Fibroblast of lung (primary cell): ENCODE data around the gene FSTL4. TPM values are rescaled to one million over a fixed set of nuclear protein-coding genes. Genes with fewer than 3 reads are reported as not detected.

Source experiments
- DNase-seq, 2 donors: peaks; one replicate each; pipeline versions ENCODE4 v3.0.0 to v3.0.0-alpha.2; 2010; ENCODE audit warnings: low read depth in 2 of 2
- H2AFZ ChIP-seq: 2 replicates; pipeline ENCODE4 v1.5.1; 2012; ENCODE audit warnings: low read length, control low read depth, inconsistent platforms
- H3K27ac ChIP-seq: 2 replicates; pipeline ENCODE4 v1.5.1; 2011; ENCODE audit warnings: low read length, control low read depth; ENCODE audit not compliant: insufficient read depth
- H3K27me3 ChIP-seq: 2 replicates; pipeline ENCODE4 v1.5.1; 2011; ENCODE audit warnings: mild to moderate bottlenecking, low read length; ENCODE audit not compliant: control insufficient read depth, insufficient read depth
- H3K36me3 ChIP-seq: 2 replicates; pipeline ENCODE4 v1.5.1; 2011; ENCODE audit warnings: low read length; ENCODE audit not compliant: control insufficient read depth, insufficient read depth
- H3K4me1 ChIP-seq: 2 replicates; pipeline ENCODE4 v1.5.1; 2011; ENCODE audit warnings: low read length; ENCODE audit not compliant: control insufficient read depth, insufficient read depth; ENCODE audit errors: extremely low read depth
- H3K4me2 ChIP-seq: 2 replicates; pipeline ENCODE4 v1.5.1; 2011; ENCODE audit warnings: low read length, control low read depth; ENCODE audit not compliant: insufficient read depth; ENCODE audit errors: extremely low read depth
- H3K4me3 ChIP-seq, 4 experiments: fragments of 200-600 bp in 1 of 4; sonication (generic) in 1 of 4; replicated peaks in 1 of 4; 2 replicates each; pipeline ENCODE4 v1.5.1; 2011 to 2016; ENCODE audit warnings: low read length in 4 of 4, low read depth in 3 of 4, mild to moderate bottlenecking in 3 of 4, control low read depth in 2 of 4, inconsistent platforms in 1 of 4, mixed read lengths in 1 of 4; ENCODE audit not compliant: insufficient read depth in 1 of 4; ENCODE audit errors: control extremely low read depth in 1 of 4
- H3K79me2 ChIP-seq: 2 replicates; pipeline ENCODE4 v1.5.1; 2012; ENCODE audit warnings: mild to moderate bottlenecking, low read length, inconsistent platforms; ENCODE audit not compliant: control insufficient read depth, insufficient read depth
- H3K9ac ChIP-seq: 2 replicates; pipeline ENCODE4 v1.5.1; 2011; ENCODE audit warnings: mild to moderate bottlenecking, low read length, control low read depth; ENCODE audit not compliant: insufficient read depth
- H3K9me3 ChIP-seq: 2 replicates; pipeline ENCODE4 v1.5.1; 2012; ENCODE audit warnings: low read depth, low read length; ENCODE audit not compliant: control insufficient read depth, insufficient read depth
- H4K20me1 ChIP-seq: 2 replicates; pipeline ENCODE4 v1.5.1; 2011; ENCODE audit warnings: low read length; ENCODE audit not compliant: control insufficient read depth, insufficient read depth; ENCODE audit errors: extremely low read depth
- EZH2 ChIP-seq: IDR thresholded peaks from 2 replicates; pipeline ENCODE4 v1.5.1; 2012; ENCODE audit warnings: low read length, control low read depth, mild to moderate bottlenecking; ENCODE audit errors: missing control alignments
- polyA plus RNA-seq, 2 donors: library from polyadenylated mRNA; depleted of rRNA in 1 of 2; stranded (reverse) in 1 of 2; unstranded in 1 of 2; fragments of >200 nt; gene quantifications; 2 replicates each; pipeline ENCODE4 v1.2.1, GENCODE V29; 2011 to 2012; ENCODE audit warnings: missing spikeins in 1 of 2
- total RNA-seq: library from RNA; depleted of rRNA; stranded (reverse); fragments of >200 nt; gene quantifications from 2 replicates; pipeline ENCODE4 v1.2.1, GENCODE V29; 2014
- TF ChIP-seq, protein P1 (sequence below), 2 donors: IDR thresholded peaks in 1 of 2; conservative IDR thresholded peaks in 1 of 2; 1 replicate in 1 of 2; 2 replicates in 1 of 2; pipeline ENCODE4 v1.5.1; 2011 to 2012; ENCODE audit warnings: low read length in 2 of 2, control low read depth in 1 of 2, inconsistent platforms in 1 of 2, low read depth in 1 of 2, mild to moderate bottlenecking in 1 of 2

Gene FSTL4
- total and polyA plus RNA-seq, 2 donors (not counting 1 experiment from before 2014, with no cell fraction given), result 0.17 to 0.33 TPM

DNA sequence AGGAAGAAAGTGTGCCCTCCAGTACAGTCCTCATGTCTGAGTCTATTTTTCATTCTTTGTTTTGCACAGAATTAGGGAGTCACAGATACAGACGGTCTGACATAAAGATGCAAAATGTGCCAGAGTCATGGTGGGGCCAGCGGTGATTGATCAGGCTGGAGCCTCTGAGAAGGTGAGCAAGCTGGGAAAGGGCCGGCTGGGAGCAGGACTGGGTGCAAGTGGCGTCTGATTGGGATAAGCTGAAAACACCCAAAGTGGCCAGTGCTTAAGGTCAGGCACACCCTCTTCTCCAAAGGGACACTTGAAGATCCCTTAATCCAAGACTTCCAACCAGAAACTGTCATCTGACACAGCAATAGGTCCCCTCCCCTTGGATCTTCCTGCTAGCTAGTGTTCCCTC lies 32.6 kb downstream of the FSTL4 start:
- Histone ChIP-seq H3K36me3 (no peaks in the 10 kb centered on the region), H3K9me3 (no peaks in the 10 kb centered on the region), H2AFZ (no peak overlapping the region), H3K4me2 (no peak overlapping the region), H3K9ac (no peak overlapping the region), H3K4me1 (no peaks in the 10 kb centered on the region), H3K79me2 (no peaks in the 10 kb centered on the region), H4K20me1 (no peaks in the 10 kb centered on the region), H3K27ac (no peak overlapping the region), H3K4me3 (no peak overlapping the region), H3K27me3 (no peaks in the 10 kb centered on the region)
- DNase-seq, result no peak
- TF ChIP-seq, protein P1, sequence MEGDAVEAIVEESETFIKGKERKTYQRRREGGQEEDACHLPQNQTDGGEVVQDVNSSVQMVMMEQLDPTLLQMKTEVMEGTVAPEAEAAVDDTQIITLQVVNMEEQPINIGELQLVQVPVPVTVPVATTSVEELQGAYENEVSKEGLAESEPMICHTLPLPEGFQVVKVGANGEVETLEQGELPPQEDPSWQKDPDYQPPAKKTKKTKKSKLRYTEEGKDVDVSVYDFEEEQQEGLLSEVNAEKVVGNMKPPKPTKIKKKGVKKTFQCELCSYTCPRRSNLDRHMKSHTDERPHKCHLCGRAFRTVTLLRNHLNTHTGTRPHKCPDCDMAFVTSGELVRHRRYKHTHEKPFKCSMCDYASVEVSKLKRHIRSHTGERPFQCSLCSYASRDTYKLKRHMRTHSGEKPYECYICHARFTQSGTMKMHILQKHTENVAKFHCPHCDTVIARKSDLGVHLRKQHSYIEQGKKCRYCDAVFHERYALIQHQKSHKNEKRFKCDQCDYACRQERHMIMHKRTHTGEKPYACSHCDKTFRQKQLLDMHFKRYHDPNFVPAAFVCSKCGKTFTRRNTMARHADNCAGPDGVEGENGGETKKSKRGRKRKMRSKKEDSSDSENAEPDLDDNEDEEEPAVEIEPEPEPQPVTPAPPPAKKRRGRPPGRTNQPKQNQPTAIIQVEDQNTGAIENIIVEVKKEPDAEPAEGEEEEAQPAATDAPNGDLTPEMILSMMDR (conservative IDR thresholded peaks at IDR 0.05 in 1 of 2, IDR thresholded peaks at IDR 0.05 in 1 of 2; ENCODE audit: low read depth in 1 of 2, low read length in 2 of 2), result no peak
- no peak for TF ChIP-seq EZH2

- TF ChIP-seq EZH2, result no peak
- TF ChIP-seq, protein P1 (conservative IDR thresholded peaks at IDR 0.05 in 1 of 2, IDR thresholded peaks at IDR 0.05 in 1 of 2; ENCODE audit: low read depth in 1 of 2, low read length in 2 of 2), result no peak
- Histone ChIP-seq H3K9me3 (no peaks in the 10 kb centered on the region), H3K79me2 (no peaks in the 10 kb centered on the region), H4K20me1 (no peaks in the 10 kb centered on the region), H2AFZ (no peak overlapping the region), H3K36me3 (no peaks in the 10 kb centered on the region), H3K4me2 (no peak overlapping the region), H3K4me3 (no peak overlapping the region), H3K27me3 (no peaks in the 10 kb centered on the region), H3K9ac (no peak overlapping the region), H3K27ac (no peak overlapping the region), H3K4me1 (no peaks in the 10 kb centered on the region)
- peak in 1 of 2 donors; percentile 81 for DNase-seq
Observed at GRCh38 chr5:133569347-133569746, 43.0 kb downstream of the FSTL4 start.

GRCh38 chr5:133565993-133566392 lies 46.3 kb downstream of the FSTL4 start:
- Histone ChIP-seq H2AFZ (no peak overlapping the region), H4K20me1 (no peaks in the 10 kb centered on the region), H3K4me1 (no peaks in the 10 kb centered on the region), H3K27ac (no peak overlapping the region), H3K4me2 (no peak overlapping the region), H3K4me3 (no peak overlapping the region), H3K9me3 (no peaks in the 10 kb centered on the region), H3K9ac (no peak overlapping the region), H3K27me3 (no peaks in the 10 kb centered on the region), H3K36me3 (no peaks in the 10 kb centered on the region), H3K79me2 (no peaks in the 10 kb centered on the region)
- TF ChIP-seq, protein P1 (conservative IDR thresholded peaks at IDR 0.05 in 1 of 2, IDR thresholded peaks at IDR 0.05 in 1 of 2; ENCODE audit: low read depth in 1 of 2, low read length in 2 of 2), result no peak
- no peak for TF ChIP-seq EZH2
- peak; percentile 14 to 31 for DNase-seq
